Upper lobe of left lung (tissue), 6 donors: Measurements from ENCODE around the gene SMIM11. TPM values are rescaled to one million over a fixed set of nuclear protein-coding genes. Genes with fewer than 3 reads are reported as not detected.
"Not testable (repeated sequence)": the region's sequence is repeated elsewhere in the genome, so short reads cannot be mapped to it uniquely, and the experiment has no call there.

Experiments used
- ATAC-seq, 2 donors: fragments of 200-7000 bp; cut with Tn5 transposase; one replicate each; pipeline ENCODE4 v1.9.1; 2022; ENCODE audit warnings: mild to moderate bottlenecking in 2 of 2, moderate library complexity in 2 of 2; ENCODE audit not compliant: low FRiP score in 2 of 2
- DNase-seq, 2 donors: peaks; one replicate each; pipeline ENCODE4 v3.0.0-alpha.2; 2019 to 2020
- H3K27ac ChIP-seq, 4 donors: fragments of 200-600 bp; sonication (generic); one replicate each; pipeline ENCODE4 v1.5.1; 2016 to 2019
- H3K27me3 ChIP-seq, 4 donors: fragments of 200-600 bp; sonication (generic); one replicate each; pipeline ENCODE4 v1.5.1; 2017 to 2019
- H3K36me3 ChIP-seq, 4 donors: fragments of 200-600 bp; sonication (generic); one replicate each; pipeline ENCODE4 v1.5.1; 2016 to 2019
- H3K4me1 ChIP-seq, 4 donors: fragments of 200-600 bp; sonication (generic); one replicate each; pipeline ENCODE4 v1.5.1; 2018 to 2019
- H3K4me3 ChIP-seq, 4 donors: fragments of 200-600 bp; sonication (generic); one replicate each; pipeline ENCODE4 v1.5.1; 2017 to 2019; ENCODE audit warnings: mild to moderate bottlenecking in 2 of 4, moderate library complexity in 1 of 4
- H3K9me3 ChIP-seq, 4 donors: fragments of 200-600 bp; sonication (generic); one replicate each; pipeline ENCODE4 v1.5.1; 2018 to 2019
- WGBS, 2 donors: methylation state at CpG; one replicate each; pipeline ENCODE4 v1.1.5; 2017 to 2018; 5-methylcytosine and 5-hydroxymethylcytosine counted together
- total RNA-seq, 6 donors: library from RNA; depleted of rRNA in 4 of 6; stranded (reverse); fragments of >200 nt in 4 of 6; gene quantifications; one replicate each; pipeline versions ENCODE4 v1.1.0 to v1.2.1, GENCODE V29; 2016 to 2021
- donor health status: DM: no; HTN: no; CAD: no; lungs with moderate emphysema.
- donor health status: DM: no; HTN: yes; CAD: no; lungs with severe emphysema.

Gene SMIM11
- total RNA-seq, 6 donors from 2014 or later: 3.0 to 21.6 (median 8.0) TPM

DNA sequence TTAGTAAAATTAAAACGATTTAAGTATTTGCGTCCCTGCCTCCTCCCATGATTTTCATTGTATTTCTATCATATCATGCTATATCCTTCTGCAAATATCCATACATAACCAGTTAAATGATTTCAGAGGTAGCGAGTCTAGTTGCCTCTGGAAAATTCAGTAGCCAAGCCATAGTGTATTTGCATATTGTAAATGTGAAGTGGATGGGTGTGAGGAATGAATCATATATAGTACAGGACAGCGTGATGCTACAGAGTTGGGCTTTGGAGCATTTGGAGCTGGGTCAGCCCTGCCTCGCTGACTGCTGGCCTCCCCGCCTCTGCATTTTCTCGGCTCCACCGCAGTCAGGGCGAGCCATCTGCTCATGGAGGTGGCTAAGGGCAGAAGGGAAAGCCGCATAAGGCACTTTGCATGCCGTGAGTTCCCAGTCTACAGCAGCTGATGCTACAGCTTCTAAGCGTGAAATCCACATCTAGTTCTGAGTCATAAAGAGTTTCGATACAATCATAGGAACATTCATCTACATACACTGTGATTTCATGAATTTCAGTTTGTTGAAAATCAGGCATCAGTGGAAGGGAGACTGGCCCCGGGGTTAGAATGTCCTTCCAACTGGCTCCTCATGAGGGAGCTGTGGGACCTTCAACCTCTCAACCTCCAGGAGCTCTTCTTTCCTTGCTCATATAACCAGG is 8.6 kb downstream of the SMIM11 start:
- DNase-seq, H3K4me1 ChIP-seq, H3K36me3 ChIP-seq, H3K27me3 ChIP-seq, H3K4me3 ChIP-seq, H3K9me3 ChIP-seq, H3K27ac ChIP-seq, ATAC-seq: not testable (repeated sequence)
- WGBS, 2 donors: no CpG with 5 or more reads among the region's 14 CpGs

DNA sequence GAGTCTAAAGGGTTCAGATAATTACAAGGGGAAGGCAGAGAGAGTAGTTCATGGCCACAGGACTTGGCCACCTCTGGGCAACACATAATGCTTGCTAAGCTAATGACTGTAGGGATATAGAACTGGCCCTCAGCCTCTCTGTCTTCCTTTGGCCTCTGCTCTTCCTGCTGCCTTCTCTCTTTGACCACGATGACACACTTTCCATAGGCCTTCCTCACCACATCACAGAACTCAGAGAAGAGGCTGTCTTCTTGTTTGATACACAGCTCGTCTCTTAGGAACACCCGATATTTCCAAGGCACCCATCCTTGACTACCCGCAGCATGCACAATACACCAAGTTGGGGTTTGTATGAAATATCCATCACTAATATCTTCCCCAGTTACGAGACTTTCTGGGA is 25.2 kb downstream of the SMIM11 start:
- not testable (repeated sequence) for H3K36me3 ChIP-seq, H3K27me3 ChIP-seq, H3K9me3 ChIP-seq, H3K27ac ChIP-seq, H3K4me3 ChIP-seq, DNase-seq, ATAC-seq, H3K4me1 ChIP-seq
- no CpG with 5 or more reads among the region's 5 CpGs for WGBS, 2 donors

GRCh38 chr21:34404742-34405141 is 29.4 kb downstream of the SMIM11 start:
- not testable (repeated sequence) for H3K36me3 ChIP-seq, DNase-seq, H3K27ac ChIP-seq, H3K9me3 ChIP-seq, H3K4me1 ChIP-seq, H3K4me3 ChIP-seq, ATAC-seq, H3K27me3 ChIP-seq
- no CpG with 5 or more reads among the region's 5 CpGs for WGBS, 2 donors

- H3K27me3 ChIP-seq, H3K4me3 ChIP-seq, ATAC-seq, DNase-seq, H3K27ac ChIP-seq, H3K9me3 ChIP-seq, H3K36me3 ChIP-seq, H3K4me1 ChIP-seq: not testable (repeated sequence)
- WGBS, 2 donors: no CpG with 5 or more reads among the region's 2 CpGs
These were observed 30.4 kb downstream of the SMIM11 start for GRCh38 chr21:34405686-34406085.

GRCh38 chr21:34406102-34406501 is 30.8 kb downstream of the SMIM11 start:
- not testable (repeated sequence) for DNase-seq, H3K4me3 ChIP-seq, H3K27ac ChIP-seq, H3K9me3 ChIP-seq, H3K27me3 ChIP-seq, H3K36me3 ChIP-seq, ATAC-seq, H3K4me1 ChIP-seq
- no CpG with 5 or more reads among the region's 6 CpGs for WGBS, 2 donors

- ATAC-seq, H3K4me3 ChIP-seq, H3K27ac ChIP-seq, H3K4me1 ChIP-seq, H3K9me3 ChIP-seq, H3K27me3 ChIP-seq, DNase-seq, H3K36me3 ChIP-seq: not testable (repeated sequence)
- no CpG with 5 or more reads among the region's 2 CpGs for WGBS, 2 donors
These were observed 31.4 kb downstream of the SMIM11 start for GRCh38 chr21:34406676-34407075.

- not testable (repeated sequence) for DNase-seq, H3K27me3 ChIP-seq, H3K9me3 ChIP-seq, H3K4me3 ChIP-seq, ATAC-seq, H3K27ac ChIP-seq, H3K4me1 ChIP-seq, H3K36me3 ChIP-seq
- no CpG with 5 or more reads among the region's 9 CpGs for whole genome bisulfite sequencing, 2 donors
These were observed 32.0 kb downstream of the SMIM11 start for GRCh38 chr21:34407294-34407693.

DNA sequence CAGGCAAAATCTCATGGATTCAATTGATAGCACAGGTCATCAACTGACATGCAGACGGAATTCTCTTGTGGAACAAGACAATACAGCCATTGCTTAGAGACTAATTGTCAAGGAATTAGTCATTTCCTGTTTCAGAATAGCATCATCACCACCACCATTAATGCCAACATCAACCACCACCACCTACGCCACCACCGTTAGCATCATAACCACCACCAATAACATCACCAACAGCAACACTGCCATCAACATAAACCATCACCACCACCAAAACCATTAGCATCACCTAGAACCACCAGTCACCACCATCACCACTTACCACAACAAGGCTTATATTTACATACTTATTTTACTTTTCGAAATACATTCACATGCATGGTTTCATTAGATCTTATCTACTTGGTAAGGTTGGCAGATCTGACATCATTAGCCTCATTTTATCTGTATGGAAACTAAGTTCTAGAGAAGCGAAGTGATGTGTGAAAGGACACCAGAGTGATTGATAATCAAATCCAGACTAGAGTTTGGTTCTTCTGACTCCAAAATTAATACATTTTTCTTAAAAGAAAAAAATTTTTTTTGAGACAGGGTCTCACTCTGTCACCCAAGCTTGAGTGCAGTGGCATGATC is 42.3 kb downstream of the SMIM11 start:
- no CpG with 5 or more reads among the region's 5 CpGs for WGBS, 2 donors
- not testable (repeated sequence) for DNase-seq

DNA sequence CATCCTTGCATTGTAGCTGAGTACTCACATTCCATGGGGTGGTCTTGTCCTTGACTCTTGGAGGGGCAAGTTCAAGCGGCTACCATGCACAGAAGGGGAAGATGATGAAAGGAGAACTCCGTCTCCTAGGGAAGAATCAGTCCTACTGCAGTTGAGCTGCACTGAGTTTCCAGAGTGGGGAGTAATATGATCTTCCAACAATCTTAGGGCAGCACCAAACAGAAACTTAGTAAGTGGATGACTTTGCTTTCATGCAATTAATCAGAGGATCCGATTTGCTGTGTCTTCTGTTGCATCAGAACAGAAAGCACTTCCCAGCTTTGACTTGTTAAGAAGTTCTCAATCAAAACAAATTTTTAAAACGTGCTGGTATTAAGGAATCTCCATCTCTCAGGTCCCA is 48.5 kb downstream of the SMIM11 start, which contains the start of gene SMIM34:
Gene SMIM34, minus strand, starts transcription at position 147 of the 400 bp plus-strand sequence. Its CDS starts 112 bp downstream, at position 35.
- not testable (repeated sequence) for H3K27me3 ChIP-seq, ATAC-seq, H3K36me3 ChIP-seq, H3K27ac ChIP-seq, H3K9me3 ChIP-seq, H3K4me1 ChIP-seq, DNase-seq, H3K4me3 ChIP-seq
- no CpG with 5 or more reads among the region's 4 CpGs for WGBS, 2 donors

More for the DNA sequence above, 42.3 kb downstream of the SMIM11 start:
- H3K9me3 ChIP-seq, H3K36me3 ChIP-seq, H3K27me3 ChIP-seq, H3K27ac ChIP-seq, ATAC-seq, H3K4me1 ChIP-seq, H3K4me3 ChIP-seq: not testable (repeated sequence)

DNA sequence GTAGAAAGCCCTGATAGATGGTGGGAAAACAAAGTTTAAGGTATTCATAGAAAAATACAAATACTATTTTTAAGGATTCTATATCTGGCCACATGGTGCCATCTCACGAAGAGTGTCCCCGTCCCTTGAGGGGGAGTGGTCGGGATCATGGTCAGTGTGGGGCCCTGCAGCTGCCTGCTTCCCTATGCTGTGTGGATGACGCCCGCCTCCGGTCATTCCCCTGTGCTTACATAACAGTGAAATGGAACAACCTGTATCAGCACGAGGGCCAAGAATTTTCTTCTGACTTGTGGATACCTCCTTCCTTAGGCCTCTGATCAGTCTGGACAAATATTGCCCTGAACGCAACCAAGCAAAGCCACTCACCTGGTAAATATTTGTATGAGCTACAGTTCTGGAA is 52.0 kb downstream of the SMIM11 start:
- H3K27me3 ChIP-seq, ATAC-seq, H3K27ac ChIP-seq, H3K4me3 ChIP-seq, H3K4me1 ChIP-seq, H3K9me3 ChIP-seq, DNase-seq, H3K36me3 ChIP-seq: not testable (repeated sequence)
- WGBS, 2 donors: no CpG with 5 or more reads among the region's 8 CpGs

DNA sequence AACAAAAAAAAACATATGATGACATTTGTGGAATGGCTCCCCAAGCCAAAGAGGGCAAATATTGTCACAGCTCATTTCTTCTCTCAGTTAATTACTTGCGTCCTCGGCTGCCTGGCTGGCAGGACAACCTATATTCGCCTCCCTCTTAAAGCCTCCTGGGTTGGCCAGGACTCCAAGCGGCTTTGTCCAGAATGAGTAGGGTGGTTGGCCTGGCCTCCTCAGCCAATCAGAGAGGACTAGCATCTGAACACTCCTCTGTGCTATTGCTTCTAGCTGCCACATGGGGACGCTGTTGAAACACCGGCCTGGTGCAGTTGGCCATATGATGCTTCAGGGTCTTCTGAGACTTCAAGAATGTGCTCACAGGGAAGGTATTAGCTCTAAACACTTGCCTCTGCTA is 53.1 kb downstream of the SMIM11 start:
- not testable (repeated sequence) for H3K9me3 ChIP-seq, DNase-seq, H3K36me3 ChIP-seq, H3K27ac ChIP-seq, H3K4me1 ChIP-seq, ATAC-seq, H3K27me3 ChIP-seq, H3K4me3 ChIP-seq
- WGBS, 2 donors: no CpG with 5 or more reads among the region's 6 CpGs

DNA sequence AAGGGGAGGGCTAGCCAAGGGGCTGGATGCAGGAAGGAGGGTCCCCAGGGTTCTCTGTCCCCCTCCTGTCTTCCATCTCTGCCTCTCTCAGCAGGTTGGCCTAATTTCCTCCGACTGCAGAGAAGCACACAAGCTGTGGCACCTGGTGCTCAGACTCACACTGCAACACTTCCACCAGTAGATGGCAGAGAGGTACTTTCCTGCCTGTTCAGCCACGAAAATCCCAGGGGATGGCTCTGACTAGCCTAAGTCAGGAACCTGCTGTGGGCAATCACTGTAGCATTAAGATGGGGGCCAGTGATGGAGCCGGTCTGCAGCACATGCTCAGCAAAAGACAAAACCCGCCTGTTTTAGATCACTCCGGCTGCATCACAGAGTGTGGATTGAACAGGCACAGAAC is 54.4 kb downstream of the SMIM11 start:
- no CpG with 5 or more reads among the region's 5 CpGs for WGBS, 2 donors
- not testable (repeated sequence) for DNase-seq, H3K36me3 ChIP-seq, H3K9me3 ChIP-seq, H3K4me1 ChIP-seq, ATAC-seq, H3K27me3 ChIP-seq, H3K27ac ChIP-seq, H3K4me3 ChIP-seq
